Activated CD8-positive, alpha-beta T cell treated with anti-CD3 and anti-CD28 coated beads for 36 hours (primary cell): Measurements from ENCODE around the gene SULT1A3. TPM values are rescaled to one million over a fixed set of nuclear protein-coding genes. Genes with fewer than 3 reads are reported as not detected.
"Not testable (repeated sequence)": the region's sequence is repeated elsewhere in the genome, so short reads cannot be mapped to it uniquely, and the experiment has no call there.

Experiments used
- ATAC-seq: fragments of 200-7000 bp; cut with Tn5 transposase; one replicate; pipeline ENCODE4 v1.10.0; 2021; ENCODE audit warnings: mild to moderate bottlenecking, moderate library complexity
- CTCF ChIA-PET: fragments of 350-600 bp; sonication (Branson Sonifier 250); formaldehyde crosslinking; loops from one replicate; lab custom pipeline; 2021; ENCODE audit warnings: antibody characterized with exemption; lab: Charles Lee
- POLR2A ChIA-PET: fragments of 350-600 bp; sonication (Branson Sonifier 250); formaldehyde crosslinking; loops from one replicate; lab custom pipeline; 2021; ENCODE audit warnings: antibody characterized with exemption; lab: Charles Lee
- DNase-seq: peaks from one replicate; pipeline ENCODE4 v3.0.0-alpha.2; 2020
- H3K27ac Mint-ChIP-seq: one replicate; pipeline ENCODE4 v1.8.0; 2021; ENCODE audit warnings: mild to moderate bottlenecking, mixed read lengths
- H3K27me3 Mint-ChIP-seq: one replicate; pipeline ENCODE4 v1.8.0; 2021; ENCODE audit warnings: mixed read lengths
- H3K36me3 Mint-ChIP-seq: one replicate; pipeline ENCODE4 v1.8.0; 2021; ENCODE audit warnings: low read depth, mixed read lengths
- H3K4me1 Mint-ChIP-seq: one replicate; pipeline ENCODE4 v1.8.0; 2021; ENCODE audit warnings: low read depth, mixed read lengths
- H3K4me3 Mint-ChIP-seq: one replicate; pipeline ENCODE4 v1.8.0; 2021; ENCODE audit warnings: mild to moderate bottlenecking, moderate library complexity, mixed read lengths
- H3K9me3 Mint-ChIP-seq: one replicate; pipeline ENCODE4 v1.8.0; 2021; ENCODE audit warnings: mixed read lengths
- intact Hi-C: fragments of 100-400 bp; cut with micrococcal nuclease; formaldehyde crosslinking; loops from one replicate; pipeline ENCODE4 v1.10.0; 2022
- total RNA-seq, 2 experiments: library from RNA; stranded (reverse); gene quantifications; one replicate each; pipeline ENCODE4 v1.2.3, GENCODE V29; 2021

Gene SULT1A3
- total RNA-seq, 2 experiments from 2014 or later: 14.8 to 18.0 TPM

- H3K4me1 Mint-ChIP-seq, POLR2A ChIA-PET, H3K9me3 Mint-ChIP-seq, H3K27ac Mint-ChIP-seq, intact Hi-C loops, DNase-seq, H3K4me3 Mint-ChIP-seq, H3K27me3 Mint-ChIP-seq, H3K36me3 Mint-ChIP-seq, ATAC-seq, CTCF ChIA-PET: not testable (repeated sequence)
These were observed 721 bp downstream of the SULT1A3 start for GRCh38 chr16:30199608-30200343.

GRCh38 chr16:30205541-30206236 lies 6.6 kb downstream of the SULT1A3 start:
- ATAC-seq (peak; percentile 66), DNase-seq (peak; percentile 1)
- CTCF ChIA-PET, H3K9me3 Mint-ChIP-seq, H3K27me3 Mint-ChIP-seq, intact Hi-C loops, H3K4me3 Mint-ChIP-seq, H3K36me3 Mint-ChIP-seq, POLR2A ChIA-PET, H3K27ac Mint-ChIP-seq, H3K4me1 Mint-ChIP-seq: not testable (repeated sequence)

GRCh38 chr16:30206252-30206651 lies 7.2 kb downstream of the SULT1A3 start:
- POLR2A ChIA-PET, H3K27ac Mint-ChIP-seq, H3K36me3 Mint-ChIP-seq, H3K4me3 Mint-ChIP-seq, CTCF ChIA-PET, H3K27me3 Mint-ChIP-seq, DNase-seq, H3K9me3 Mint-ChIP-seq, H3K4me1 Mint-ChIP-seq, intact Hi-C loops: not testable (repeated sequence)
- ATAC-seq: peak; percentile 60

GRCh38 chr16:30207063-30207704 lies 8.1 kb downstream of the SULT1A3 start:
- ATAC-seq: peak; percentile 54

GRCh38 chr16:30209032-30209431 lies 10.0 kb downstream of the SULT1A3 start:
- H3K27ac Mint-ChIP-seq, H3K27me3 Mint-ChIP-seq, H3K4me3 Mint-ChIP-seq, H3K36me3 Mint-ChIP-seq, H3K9me3 Mint-ChIP-seq, intact Hi-C loops, H3K4me1 Mint-ChIP-seq, ATAC-seq, DNase-seq, CTCF ChIA-PET, POLR2A ChIA-PET: not testable (repeated sequence)

More at GRCh38 chr16:30207063-30207704, 8.1 kb downstream of the SULT1A3 start:
- H3K36me3 Mint-ChIP-seq, H3K9me3 Mint-ChIP-seq, H3K27ac Mint-ChIP-seq, CTCF ChIA-PET, H3K4me1 Mint-ChIP-seq, H3K4me3 Mint-ChIP-seq, H3K27me3 Mint-ChIP-seq, intact Hi-C loops, POLR2A ChIA-PET: not testable (repeated sequence)
- DNase-seq: peak; percentile 4

- ATAC-seq: peak; percentile 63
- intact Hi-C loops, H3K4me3 Mint-ChIP-seq, H3K36me3 Mint-ChIP-seq, CTCF ChIA-PET, DNase-seq, H3K27me3 Mint-ChIP-seq, H3K9me3 Mint-ChIP-seq, POLR2A ChIA-PET, H3K27ac Mint-ChIP-seq, H3K4me1 Mint-ChIP-seq: not testable (repeated sequence)
These were observed 12.4 kb downstream of the SULT1A3 start for GRCh38 chr16:30211414-30211813.

GRCh38 chr16:30217082-30217481 lies 18.0 kb downstream of the SULT1A3 start:
- H3K4me1 Mint-ChIP-seq, H3K4me3 Mint-ChIP-seq, H3K9me3 Mint-ChIP-seq, H3K27me3 Mint-ChIP-seq, POLR2A ChIA-PET, intact Hi-C loops, ATAC-seq, CTCF ChIA-PET, H3K36me3 Mint-ChIP-seq, H3K27ac Mint-ChIP-seq, DNase-seq: not testable (repeated sequence)

GRCh38 chr16:30248379-30248778 lies 49.3 kb downstream of the SULT1A3 start, which contains the start of gene NPIPB13:
TSS of gene NPIPB13 (minus strand) at chr16:30248479. CDS start at chr16:30245573, 2,906 bp downstream.
- POLR2A ChIA-PET, H3K27ac Mint-ChIP-seq, intact Hi-C loops, H3K4me3 Mint-ChIP-seq, H3K27me3 Mint-ChIP-seq, H3K4me1 Mint-ChIP-seq, CTCF ChIA-PET, H3K36me3 Mint-ChIP-seq, DNase-seq, ATAC-seq, H3K9me3 Mint-ChIP-seq: not testable (repeated sequence)

Other genes starting within 250 kb of the SULT1A3 start
- gene TMEM219, start 237.2 kb upstream of the SULT1A3 start, total RNA-seq: 10 to 100 TPM; 31.9 to 34.9 TPM
- gene TAOK2, start 225.4 kb upstream of the SULT1A3 start, total RNA-seq: 10 to 100 TPM; 25.0 to 25.9 TPM
- gene HIRIP3, start 203.6 kb upstream of the SULT1A3 start, total RNA-seq: 10 to 100 TPM; 35.2 to 36.4 TPM
- gene INO80E, start 203.0 kb upstream of the SULT1A3 start, total RNA-seq: 10 to 100 TPM; 75.9 to 79.1 TPM
- 1 to 10 TPM in 1 of 2 experiments, under 1 TPM in 1; 0.68 to 1.8 TPM for gene DOC2A, start 188.2 kb upstream of the SULT1A3 start, total RNA-seq
- gene C16orf92, start 176.1 kb upstream of the SULT1A3 start, total RNA-seq: not detected
- gene TLCD3B, start 168.0 kb upstream of the SULT1A3 start, total RNA-seq: 1 to 10 TPM; 3.5 to 3.6 TPM
- gene ALDOA, start 133.5 kb upstream of the SULT1A3 start, total RNA-seq: 1,000 to 10,000 TPM; 3,042 to 3,081 TPM
- 100 to 1,000 TPM; 116 to 121 TPM for gene PPP4C, start 123.3 kb upstream of the SULT1A3 start, total RNA-seq
- gene TBX6, start 107.3 kb upstream of the SULT1A3 start, total RNA-seq: 1 to 10 TPM; 2.5 TPM
- gene YPEL3, start 103.0 kb upstream of the SULT1A3 start, total RNA-seq: 10 to 100 TPM; 17.7 to 19.5 TPM
- gene GDPD3, start 85.7 kb upstream of the SULT1A3 start, total RNA-seq: 1 to 10 TPM; 4.5 to 5.7 TPM
- 10 to 100 TPM; 57.6 to 60.1 TPM for gene MAPK3, start 76.0 kb upstream of the SULT1A3 start, total RNA-seq
- gene CORO1A, start 15.7 kb upstream of the SULT1A3 start, total RNA-seq: 1,000 to 10,000 TPM; 1,130 to 1,151 TPM
- 100 to 1,000 TPM; 248 to 254 TPM for gene BOLA2B, start 5.6 kb upstream of the SULT1A3 start, total RNA-seq
- gene SLX1A, start 5.4 kb upstream of the SULT1A3 start, total RNA-seq: 100 to 1,000 TPM; 116 to 129 TPM
- 10 to 100 TPM; 14.7 to 20.7 TPM for gene NPIPB13, start 49.2 kb downstream of the SULT1A3 start, total RNA-seq
- gene CD2BP2, start 156.1 kb downstream of the SULT1A3 start, total RNA-seq: 10 to 100 TPM; 43.8 to 44.5 TPM
- gene TBC1D10B, start 171.2 kb downstream of the SULT1A3 start, total RNA-seq: 10 to 100 TPM; 39.7 to 41.3 TPM
- gene MYL11, start 175.5 kb downstream of the SULT1A3 start, total RNA-seq: 1 to 10 TPM in 1 of 2 experiments, under 1 TPM in 1; 0.87 to 1.2 TPM
- 100 to 1,000 TPM; 163 to 169 TPM for gene SEPTIN1, start 183.3 kb downstream of the SULT1A3 start, total RNA-seq
- gene ZNF48, start 196.2 kb downstream of the SULT1A3 start, total RNA-seq: 10 to 100 TPM; 10.4 to 10.9 TPM
- gene ZNF771, start 208.4 kb downstream of the SULT1A3 start, total RNA-seq: 1 to 10 TPM; 5.4 to 6.6 TPM
- gene DCTPP1, start 230.8 kb downstream of the SULT1A3 start, total RNA-seq: 100 to 1,000 TPM in 1 of 2 experiments, 10 to 100 TPM in 1; 98.4 to 105 TPM
- 10 to 100 TPM; 51.8 to 54.0 TPM for gene SEPHS2, start 246.6 kb downstream of the SULT1A3 start, total RNA-seq